Omental fat pad (tissue), 4 donors: ENCODE data around the gene CLASRP. TPM values are rescaled to one million over a fixed set of nuclear protein-coding genes. Genes with fewer than 3 reads are reported as not detected.

Source experiments
- ATAC-seq: fragments of 150-250 bp; one replicate; pipeline ENCODE4 v1.9.1; 2016; ENCODE audit warnings: mild to moderate bottlenecking, moderate library complexity; ENCODE audit not compliant: low FRiP score
- DNase-seq: peaks from one replicate; pipeline ENCODE4 v3.0.0-alpha.2; 2019; ENCODE audit warnings: low spot score
- total RNA-seq, 4 donors: library from RNA; depleted of rRNA; stranded (reverse); fragments of >200 nt; gene quantifications; one replicate each; pipeline ENCODE4 v1.1.0, GENCODE V29; 2016
- TF ChIP-seq, protein P1 (sequence below), 3 donors: fragments of 450-650 bp; IDR thresholded peaks; one replicate each; pipeline ENCODE4 v1.5.1; 2016 to 2017; ENCODE audit warnings: antibody characterized with exemption in 3 of 3, mild to moderate bottlenecking in 3 of 3, moderate library complexity in 2 of 3

CLASRP gene
- total RNA-seq, 4 donors from 2014 or later, result 49.3 to 78.2 (median 73.4) TPM

DNA sequence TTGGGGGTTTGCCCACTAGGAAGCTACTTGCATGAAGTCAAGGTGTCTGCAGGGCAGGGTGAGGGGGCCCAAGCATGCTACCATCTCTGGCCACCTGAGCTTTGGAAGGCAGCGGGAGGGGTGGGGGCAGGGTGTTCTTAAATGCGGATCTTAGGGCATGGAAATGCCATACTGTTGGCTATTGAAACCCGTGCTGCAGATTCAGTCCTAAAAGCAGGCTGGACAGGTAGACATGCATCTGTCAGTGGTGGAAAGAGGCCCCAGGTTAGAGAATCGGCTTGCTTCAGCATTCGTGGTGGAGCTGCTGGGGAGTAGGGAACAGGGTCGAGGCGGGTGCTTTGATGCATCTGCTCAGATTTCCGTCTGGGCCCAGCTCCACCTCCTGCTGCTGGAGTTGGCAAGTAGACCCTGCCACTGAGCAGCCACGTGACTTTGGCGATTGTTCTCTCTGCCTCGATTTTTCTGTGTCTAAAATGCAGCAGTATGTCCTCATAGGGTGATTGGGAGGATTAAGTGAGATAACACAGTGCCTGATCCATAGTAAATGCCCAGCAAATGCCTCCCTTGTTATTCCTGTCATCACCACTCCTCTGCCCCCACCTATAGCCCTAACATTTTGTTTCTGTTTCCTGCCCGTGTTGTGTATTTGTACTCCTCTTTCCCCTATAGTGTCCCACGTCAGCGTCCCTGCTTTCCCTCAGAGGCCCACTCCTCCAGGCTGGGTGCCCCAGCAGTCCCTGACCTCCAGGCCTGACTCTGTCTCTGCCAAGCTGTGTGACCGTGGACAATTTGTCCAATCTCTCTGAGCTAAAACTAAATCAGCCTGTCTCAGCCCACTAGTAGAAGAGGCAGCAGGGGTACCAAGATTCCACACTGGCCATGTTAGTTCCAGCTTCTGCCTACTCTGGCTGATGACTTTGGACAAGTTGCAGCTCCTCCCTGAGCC is 59.9 kb downstream of the CLASRP start:
- DNase-seq (no peak), ATAC-seq (no peak)
- TF ChIP-seq, protein P1, sequence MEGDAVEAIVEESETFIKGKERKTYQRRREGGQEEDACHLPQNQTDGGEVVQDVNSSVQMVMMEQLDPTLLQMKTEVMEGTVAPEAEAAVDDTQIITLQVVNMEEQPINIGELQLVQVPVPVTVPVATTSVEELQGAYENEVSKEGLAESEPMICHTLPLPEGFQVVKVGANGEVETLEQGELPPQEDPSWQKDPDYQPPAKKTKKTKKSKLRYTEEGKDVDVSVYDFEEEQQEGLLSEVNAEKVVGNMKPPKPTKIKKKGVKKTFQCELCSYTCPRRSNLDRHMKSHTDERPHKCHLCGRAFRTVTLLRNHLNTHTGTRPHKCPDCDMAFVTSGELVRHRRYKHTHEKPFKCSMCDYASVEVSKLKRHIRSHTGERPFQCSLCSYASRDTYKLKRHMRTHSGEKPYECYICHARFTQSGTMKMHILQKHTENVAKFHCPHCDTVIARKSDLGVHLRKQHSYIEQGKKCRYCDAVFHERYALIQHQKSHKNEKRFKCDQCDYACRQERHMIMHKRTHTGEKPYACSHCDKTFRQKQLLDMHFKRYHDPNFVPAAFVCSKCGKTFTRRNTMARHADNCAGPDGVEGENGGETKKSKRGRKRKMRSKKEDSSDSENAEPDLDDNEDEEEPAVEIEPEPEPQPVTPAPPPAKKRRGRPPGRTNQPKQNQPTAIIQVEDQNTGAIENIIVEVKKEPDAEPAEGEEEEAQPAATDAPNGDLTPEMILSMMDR (IDR thresholded peaks at IDR 0.05), result no peak

DNA sequence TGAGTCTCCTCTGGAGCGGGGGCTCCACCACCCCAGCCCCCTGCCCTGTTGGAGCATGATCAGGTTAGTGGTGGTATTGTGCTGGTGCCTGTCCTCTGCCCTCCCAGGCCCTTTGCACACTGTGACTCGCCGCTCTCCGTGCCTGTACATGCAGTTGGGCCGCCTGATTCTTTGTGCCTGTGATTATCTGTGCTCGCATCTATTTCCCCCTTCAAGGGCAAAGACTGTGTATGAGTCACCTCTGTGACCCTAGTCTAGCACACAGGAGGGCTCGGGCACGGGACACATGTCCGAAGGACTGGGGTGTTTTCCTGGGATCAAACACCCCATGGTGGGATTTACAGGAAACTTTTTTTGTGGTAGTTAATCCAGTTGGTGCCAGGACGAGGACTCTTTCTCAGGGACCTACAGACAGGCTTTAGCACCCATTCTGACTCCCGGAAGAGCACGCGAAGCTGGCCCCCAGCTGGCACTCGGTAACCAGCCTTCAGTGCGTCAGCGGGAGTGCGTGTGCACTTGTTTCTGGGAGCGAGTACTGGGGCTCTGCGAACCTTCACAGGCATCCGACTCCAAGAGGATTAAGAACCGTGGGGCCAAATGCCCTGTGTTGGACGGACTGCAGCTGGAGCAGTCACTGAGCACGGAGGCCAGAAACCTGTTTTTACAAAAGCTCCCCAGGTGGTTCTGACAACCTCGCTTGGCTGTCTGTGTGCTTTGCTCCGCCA is 60.8 kb downstream of the CLASRP start:
- DNase-seq (no peak), ATAC-seq (no peak)
- TF ChIP-seq, protein P1 (IDR thresholded peaks at IDR 0.05), result no peak

DNA sequence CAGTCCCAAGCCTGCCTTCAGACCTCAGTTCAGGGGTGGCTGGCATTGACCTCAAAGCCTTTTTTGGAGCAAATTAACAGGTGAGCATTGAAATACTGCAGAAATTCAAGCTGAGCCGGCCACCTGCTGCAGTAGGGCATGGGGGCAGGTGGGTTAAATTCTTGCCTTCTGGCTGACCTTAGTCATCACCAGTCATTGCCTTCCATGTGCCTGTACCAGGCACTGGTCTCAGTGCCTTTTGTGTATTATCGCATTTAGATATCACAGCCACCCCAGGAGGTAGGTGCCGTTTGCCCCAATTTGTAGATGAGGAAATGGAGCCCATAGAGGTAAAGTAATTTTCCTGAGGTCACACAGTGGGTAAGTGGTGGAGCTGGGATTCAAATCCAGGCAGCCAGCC is 61.4 kb downstream of the CLASRP start:
- DNase-seq (no peak), ATAC-seq (no peak)
- TF ChIP-seq, protein P1 (IDR thresholded peaks at IDR 0.05), result no peak

DNA sequence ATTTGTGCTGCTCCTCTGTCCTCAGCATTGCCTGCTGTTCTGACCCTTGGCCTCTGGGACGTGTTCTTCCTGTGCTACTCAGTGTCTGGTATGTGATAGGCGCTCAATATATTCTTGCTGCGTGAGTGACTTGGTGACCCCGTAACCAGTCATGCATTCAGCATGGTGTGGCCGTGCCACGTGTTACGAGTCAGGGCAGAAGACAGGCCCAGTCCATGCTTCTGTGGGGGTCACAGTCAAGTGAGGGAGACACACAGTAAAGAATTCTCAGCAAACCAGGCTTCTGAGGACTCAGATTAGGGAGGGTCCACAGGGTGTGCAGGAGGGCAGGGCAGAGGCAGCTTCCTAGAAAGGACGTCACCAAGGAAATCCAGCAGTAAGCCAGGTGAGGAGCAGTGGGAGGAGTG is 62.0 kb downstream of the CLASRP start:
- TF ChIP-seq, protein P1 (IDR thresholded peaks at IDR 0.05), result no peak
- no peak for ATAC-seq
- no peak for DNase-seq

DNA sequence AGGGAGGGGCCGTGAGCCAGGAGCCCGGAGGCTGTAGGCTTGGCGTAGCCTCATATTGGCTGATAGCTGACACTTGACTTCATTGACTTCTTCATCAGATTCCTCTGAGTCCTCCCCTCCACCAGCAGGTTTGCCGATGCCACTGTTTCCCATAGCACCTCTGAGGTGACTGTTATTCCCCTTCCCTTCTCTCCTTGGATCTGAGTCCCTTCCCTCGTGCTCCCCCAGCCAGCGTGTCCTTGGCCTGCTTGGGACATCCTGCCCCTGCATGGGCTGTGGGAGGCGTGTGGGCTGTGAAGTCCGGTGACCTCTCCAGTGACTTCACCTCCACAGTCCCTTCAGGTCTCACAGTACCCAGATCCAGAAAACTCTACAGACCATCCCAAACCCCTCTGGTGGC is 63.0 kb downstream of the CLASRP start:
- no peak for ATAC-seq
- DNase-seq, result no peak
- TF ChIP-seq, protein P1 (IDR thresholded peaks at IDR 0.05), result no peak

DNA sequence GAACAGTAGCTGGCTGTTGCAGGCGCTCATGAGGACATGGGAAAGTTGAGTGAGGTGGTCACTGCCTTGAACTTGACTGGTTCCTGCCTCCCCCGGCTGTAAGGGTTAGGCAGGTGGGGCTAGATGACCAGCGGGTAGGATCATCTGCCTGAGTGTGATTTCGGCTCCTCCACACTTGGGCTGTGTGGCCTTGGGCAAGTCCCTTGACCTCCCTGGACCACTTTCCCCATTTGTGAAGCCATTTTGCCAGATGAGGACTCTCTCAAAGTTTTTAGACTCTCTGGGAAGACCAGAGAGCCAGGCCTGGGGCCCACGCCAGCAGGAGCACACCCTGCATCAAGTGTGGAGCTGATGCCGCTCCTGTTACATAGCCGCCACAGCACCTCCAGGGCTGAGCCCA is 63.6 kb downstream of the CLASRP start:
- DNase-seq, result no peak
- TF ChIP-seq, protein P1 (IDR thresholded peaks at IDR 0.05), result no peak
- ATAC-seq, result no peak
